ENCODE results near the gene MMP25.
A peak's percentile ranks its signal among the peaks of the same experiment; 100 is the strongest.

DNA sequence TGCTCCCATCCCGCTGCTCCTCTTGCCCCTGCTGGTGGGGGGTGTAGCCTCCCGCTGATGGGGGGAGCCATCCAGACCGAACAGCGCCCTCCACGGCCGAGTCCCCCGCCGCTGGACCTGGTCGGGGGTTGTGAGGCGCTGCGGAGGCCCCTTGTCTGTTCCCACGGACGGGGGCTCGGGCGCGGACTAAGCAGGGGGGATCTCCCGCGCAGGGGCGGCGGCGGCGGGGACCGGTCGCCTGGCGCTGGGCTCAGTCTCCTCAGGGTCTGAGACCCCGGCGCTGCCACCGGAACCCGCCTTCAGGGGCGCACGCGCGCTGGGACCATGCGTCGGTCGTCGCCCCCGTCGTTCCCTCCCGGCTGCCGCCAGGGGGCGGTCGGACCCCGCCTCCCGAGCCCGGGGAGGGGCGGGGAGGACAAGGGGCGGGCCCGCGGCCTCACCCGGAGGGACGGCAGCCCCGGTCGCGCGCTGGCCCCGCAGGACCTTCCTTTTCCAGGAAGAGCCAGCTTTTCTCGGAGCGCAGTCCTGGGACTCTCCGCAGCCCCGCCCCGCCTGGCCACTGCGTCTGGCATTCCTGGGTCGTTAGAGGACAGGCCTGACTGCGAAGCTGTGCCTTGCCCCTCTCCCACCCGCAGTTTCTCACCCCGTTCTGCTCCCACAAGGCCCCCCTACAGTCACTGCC, 12.8 kb downstream of the MMP25 start:
- TF ChIP-seq, protein P1, sequence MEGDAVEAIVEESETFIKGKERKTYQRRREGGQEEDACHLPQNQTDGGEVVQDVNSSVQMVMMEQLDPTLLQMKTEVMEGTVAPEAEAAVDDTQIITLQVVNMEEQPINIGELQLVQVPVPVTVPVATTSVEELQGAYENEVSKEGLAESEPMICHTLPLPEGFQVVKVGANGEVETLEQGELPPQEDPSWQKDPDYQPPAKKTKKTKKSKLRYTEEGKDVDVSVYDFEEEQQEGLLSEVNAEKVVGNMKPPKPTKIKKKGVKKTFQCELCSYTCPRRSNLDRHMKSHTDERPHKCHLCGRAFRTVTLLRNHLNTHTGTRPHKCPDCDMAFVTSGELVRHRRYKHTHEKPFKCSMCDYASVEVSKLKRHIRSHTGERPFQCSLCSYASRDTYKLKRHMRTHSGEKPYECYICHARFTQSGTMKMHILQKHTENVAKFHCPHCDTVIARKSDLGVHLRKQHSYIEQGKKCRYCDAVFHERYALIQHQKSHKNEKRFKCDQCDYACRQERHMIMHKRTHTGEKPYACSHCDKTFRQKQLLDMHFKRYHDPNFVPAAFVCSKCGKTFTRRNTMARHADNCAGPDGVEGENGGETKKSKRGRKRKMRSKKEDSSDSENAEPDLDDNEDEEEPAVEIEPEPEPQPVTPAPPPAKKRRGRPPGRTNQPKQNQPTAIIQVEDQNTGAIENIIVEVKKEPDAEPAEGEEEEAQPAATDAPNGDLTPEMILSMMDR (IDR thresholded peaks at IDR 0.05), result peak; percentile 92 to 96 (median 95)
- peak in 1 of 2 donors; percentile 36 for TF ChIP-seq POLR2AphosphoS5 (IDR thresholded peaks at IDR 0.05; ENCODE audit: insufficient read depth in 1 of 2, low read depth in 1 of 2)
